ENCODE data around the gene NFILZ. TPM values are rescaled to one million over a fixed set of nuclear protein-coding genes. Genes with fewer than 3 reads are reported as not detected.

NFILZ gene
- total RNA-seq, 1 experiment from 2014 or later = not detected

DNA sequence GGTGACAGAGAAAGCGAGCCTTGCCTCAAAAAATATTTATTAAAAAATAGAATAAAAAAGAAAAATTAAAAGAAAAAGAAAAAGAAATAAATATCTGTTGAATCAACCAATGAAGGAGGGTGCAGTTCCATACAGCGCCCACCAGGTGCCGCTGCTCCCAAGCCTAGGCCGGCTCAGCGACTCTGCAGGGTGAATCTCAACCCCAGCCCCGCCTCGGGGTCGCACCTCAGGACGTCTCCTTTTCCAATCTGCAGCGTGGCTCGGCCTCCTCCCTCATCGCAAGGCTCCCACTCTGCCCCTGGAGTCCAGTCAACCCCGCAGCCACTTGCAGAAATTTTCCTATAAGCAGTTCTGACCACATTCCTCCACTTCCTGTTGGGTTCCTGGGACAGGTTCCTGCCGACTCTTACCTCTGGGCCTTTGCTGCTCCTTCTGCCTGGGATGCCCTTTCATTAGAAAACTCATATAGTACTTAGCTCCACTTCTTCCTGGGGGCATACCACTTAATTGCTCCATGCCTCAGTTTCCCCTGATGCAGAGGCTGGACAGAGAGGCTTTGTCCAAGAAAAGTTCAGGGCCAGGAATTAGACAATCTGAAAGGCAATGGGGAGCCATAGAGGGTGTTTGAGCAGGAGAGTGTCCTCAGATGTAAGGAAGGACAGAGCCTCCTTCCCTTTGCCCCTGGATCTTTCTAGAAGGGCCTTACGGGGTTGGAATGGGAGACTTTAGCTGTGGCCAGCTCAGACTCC is 24.3 kb downstream of the NFILZ start:
- no TSS peak for BruUV-seq (replicated peaks)
- H3K9me2 ChIP-seq (replicated peaks; ENCODE audit: low read length) = no peaks in the 10 kb centered on the region
- no peaks in the 10 kb centered on the region for H4K20me1 ChIP-seq (ENCODE audit: low read length)
- no peaks in the 10 kb centered on the region for H3K9me3 ChIP-seq (ENCODE audit: low read length)
- H3K27me3 ChIP-seq (ENCODE audit: low read length) = peaks cover 56% of the 10 kb centered on the region
- TF ChIP-seq, protein P1, sequence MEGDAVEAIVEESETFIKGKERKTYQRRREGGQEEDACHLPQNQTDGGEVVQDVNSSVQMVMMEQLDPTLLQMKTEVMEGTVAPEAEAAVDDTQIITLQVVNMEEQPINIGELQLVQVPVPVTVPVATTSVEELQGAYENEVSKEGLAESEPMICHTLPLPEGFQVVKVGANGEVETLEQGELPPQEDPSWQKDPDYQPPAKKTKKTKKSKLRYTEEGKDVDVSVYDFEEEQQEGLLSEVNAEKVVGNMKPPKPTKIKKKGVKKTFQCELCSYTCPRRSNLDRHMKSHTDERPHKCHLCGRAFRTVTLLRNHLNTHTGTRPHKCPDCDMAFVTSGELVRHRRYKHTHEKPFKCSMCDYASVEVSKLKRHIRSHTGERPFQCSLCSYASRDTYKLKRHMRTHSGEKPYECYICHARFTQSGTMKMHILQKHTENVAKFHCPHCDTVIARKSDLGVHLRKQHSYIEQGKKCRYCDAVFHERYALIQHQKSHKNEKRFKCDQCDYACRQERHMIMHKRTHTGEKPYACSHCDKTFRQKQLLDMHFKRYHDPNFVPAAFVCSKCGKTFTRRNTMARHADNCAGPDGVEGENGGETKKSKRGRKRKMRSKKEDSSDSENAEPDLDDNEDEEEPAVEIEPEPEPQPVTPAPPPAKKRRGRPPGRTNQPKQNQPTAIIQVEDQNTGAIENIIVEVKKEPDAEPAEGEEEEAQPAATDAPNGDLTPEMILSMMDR (conservative IDR thresholded peaks at IDR 0.05; ENCODE audit: low read depth, low read length) = peak; percentile 86
- TF ChIP-seq EZH2 (IDR thresholded peaks at IDR 0.05; ENCODE audit: low read length, unreplicated experiment) = no peak
- no peak for TF ChIP-seq EZH2phosphoT487 (IDR thresholded peaks at IDR 0.05; ENCODE audit: borderline replicate concordance, low read length)
- no peaks in the 10 kb centered on the region for H3K4me1 ChIP-seq (ENCODE audit: insufficient read depth, low read length)
- peak overlapping the region; percentile 76 for H2AFZ ChIP-seq (ENCODE audit: low read length)
- ChIA-PET POLR2A (ENCODE audit: unreplicated experiment) (no interaction called here), CTCF (interaction anchor here (0.6 kb wide), 2 partner anchors 13 to 578 kb away, joined by 4 to 8 read pairs; no protein-coding TSS in a partner anchor)
- peak overlapping the region; percentile 72 for H3K4me2 ChIP-seq (ENCODE audit: low read length)
- no peaks in the 10 kb centered on the region for H3K79me2 ChIP-seq (ENCODE audit: low read length)
- DNase-seq (peak; percentile 65), ATAC-seq (peak; percentile 73)
- no peaks in the 10 kb centered on the region for H3K36me3 ChIP-seq (ENCODE audit: low read depth, low read length)
- H3K27ac ChIP-seq (ENCODE audit: low read length) = no peak overlapping the region
- H3K9ac ChIP-seq (ENCODE audit: low read length) = no peak overlapping the region
- intact Hi-C loops (cut with micrococcal nuclease) = loop anchor here (1.0 to 2.0 kb wide), 2 partner anchors 40 to 426 kb away; no protein-coding TSS in a partner anchor
- no peaks in the 10 kb centered on the region for H3F3A ChIP-seq (ENCODE audit: low read length, unreplicated experiment)
- H3K4me3 ChIP-seq (ENCODE audit: low read length) = peak overlapping the region; percentile 37; the same call in 1 of the 2 replicates

DNA sequence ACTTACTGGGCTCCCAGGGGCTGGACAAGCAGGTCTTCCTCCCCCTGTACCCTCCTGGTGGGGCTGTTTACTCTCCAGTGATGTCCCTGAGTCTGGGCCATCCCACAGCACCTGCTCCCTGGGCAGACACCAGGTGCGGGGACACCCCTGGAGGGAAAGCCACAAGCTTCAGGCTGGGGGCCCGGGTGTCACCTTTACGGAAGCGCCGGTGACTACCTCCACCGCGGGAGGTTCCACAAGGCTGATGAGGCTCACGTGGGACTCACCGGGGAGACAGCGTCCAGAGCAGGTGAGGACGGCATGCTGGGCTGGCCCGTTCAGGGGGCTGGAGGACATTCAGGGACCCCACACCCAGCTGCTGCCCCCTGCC is 24.9 kb downstream of the NFILZ start:
- no peak; the same call in 1 of the 2 replicates for ATAC-seq
- ChIA-PET POLR2A (ENCODE audit: unreplicated experiment) (no interaction called here), CTCF (interaction anchor here (0.5 to 0.6 kb wide), 2 partner anchors 40 to 577 kb away, joined by 8 to 12 read pairs; no protein-coding TSS in a partner anchor)
- intact Hi-C loops (cut with micrococcal nuclease) = loop anchor here (2.0 kb wide), 1 partner anchor 39 kb away; no protein-coding TSS in a partner anchor
- H3K4me2 ChIP-seq (ENCODE audit: low read length) = no peak overlapping the region
- H4K20me1 ChIP-seq (ENCODE audit: low read length) = no peaks in the 10 kb centered on the region
- no peak overlapping the region for H3K4me3 ChIP-seq (ENCODE audit: low read length)
- H3K27ac ChIP-seq (ENCODE audit: low read length) = no peak overlapping the region
- H2AFZ ChIP-seq (ENCODE audit: low read length) = no peak overlapping the region
- DNase-seq = no peak
- no peaks in the 10 kb centered on the region for H3K4me1 ChIP-seq (ENCODE audit: insufficient read depth, low read length)
- H3K79me2 ChIP-seq (ENCODE audit: low read length) = no peaks in the 10 kb centered on the region
- peaks cover 56% of the 10 kb centered on the region for H3K27me3 ChIP-seq (ENCODE audit: low read length)
- TF ChIP-seq, protein P1 (conservative IDR thresholded peaks at IDR 0.05; ENCODE audit: low read depth, low read length) = no peak
- TF ChIP-seq EZH2phosphoT487 (IDR thresholded peaks at IDR 0.05; ENCODE audit: borderline replicate concordance, low read length) = no peak
- no peak for TF ChIP-seq EZH2 (IDR thresholded peaks at IDR 0.05; ENCODE audit: low read length, unreplicated experiment)
- H3K9ac ChIP-seq (ENCODE audit: low read length) = no peak overlapping the region
- no peaks in the 10 kb centered on the region for H3K36me3 ChIP-seq (ENCODE audit: low read depth, low read length)
- H3K9me2 ChIP-seq (replicated peaks; ENCODE audit: low read length) = no peaks in the 10 kb centered on the region
- no peaks in the 10 kb centered on the region for H3F3A ChIP-seq (ENCODE audit: low read length, unreplicated experiment)
- BruUV-seq (replicated peaks) = no TSS peak
- no peaks in the 10 kb centered on the region for H3K9me3 ChIP-seq (ENCODE audit: low read length)

DNA sequence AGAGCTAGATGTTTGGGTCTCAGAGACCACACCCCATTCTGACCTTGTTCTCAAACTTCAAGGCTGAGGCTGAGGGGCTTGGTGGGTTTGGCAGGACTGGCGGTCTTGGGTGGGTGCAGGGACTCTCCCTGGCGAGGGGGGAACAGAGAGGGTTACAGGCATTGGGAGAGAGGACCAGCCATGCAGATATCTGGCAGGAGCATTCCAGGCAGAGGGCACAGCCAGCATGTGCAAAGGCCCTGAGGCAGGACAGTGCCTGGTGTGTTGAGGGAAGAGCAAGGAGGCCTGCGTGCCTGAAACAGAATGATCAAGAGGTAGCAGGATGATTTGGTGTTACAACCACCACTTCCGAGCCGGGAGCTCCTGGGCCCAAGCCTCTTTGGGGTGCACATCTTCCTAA is 27.4 kb downstream of the NFILZ start:
- H3K27me3 ChIP-seq (ENCODE audit: low read length) = peaks cover 50% of the 10 kb centered on the region
- no TSS peak for BruUV-seq (replicated peaks)
- no peaks in the 10 kb centered on the region for H3K36me3 ChIP-seq (ENCODE audit: low read depth, low read length)
- H4K20me1 ChIP-seq (ENCODE audit: low read length) = no peaks in the 10 kb centered on the region
- no peak for ATAC-seq
- ChIA-PET POLR2A (ENCODE audit: unreplicated experiment) (no interaction called here), CTCF (no interaction called here)
- H3K9me3 ChIP-seq (ENCODE audit: low read length) = no peaks in the 10 kb centered on the region
- H2AFZ ChIP-seq (ENCODE audit: low read length) = no peak overlapping the region
- intact Hi-C loops (cut with micrococcal nuclease) = no loop called here
- no peaks in the 10 kb centered on the region for H3F3A ChIP-seq (ENCODE audit: low read length, unreplicated experiment)
- no peak for DNase-seq
- H3K9ac ChIP-seq (ENCODE audit: low read length) = no peak overlapping the region
- H3K4me3 ChIP-seq (ENCODE audit: low read length) = no peak overlapping the region
- H3K4me1 ChIP-seq (ENCODE audit: insufficient read depth, low read length) = no peaks in the 10 kb centered on the region
- no peaks in the 10 kb centered on the region for H3K9me2 ChIP-seq (replicated peaks; ENCODE audit: low read length)
- H3K79me2 ChIP-seq (ENCODE audit: low read length) = no peaks in the 10 kb centered on the region
- H3K4me2 ChIP-seq (ENCODE audit: low read length) = no peak overlapping the region
- no peak overlapping the region for H3K27ac ChIP-seq (ENCODE audit: low read length)
- TF ChIP-seq EZH2 (IDR thresholded peaks at IDR 0.05; ENCODE audit: low read length, unreplicated experiment) (no peak), EZH2phosphoT487 (IDR thresholded peaks at IDR 0.05; ENCODE audit: borderline replicate concordance, low read length) (no peak)
- TF ChIP-seq, protein P1 (conservative IDR thresholded peaks at IDR 0.05; ENCODE audit: low read depth, low read length) = no peak

All from PC-3 (cell line).